ENCODE data around the gene ECSCR.
A peak's percentile ranks its signal among the peaks of the same experiment; 100 is the strongest.
"Not testable (repeated sequence)": the region's sequence is repeated elsewhere in the genome, so short reads cannot be mapped to it uniquely, and the experiment has no call there.

Gene ECSCR

GRCh38 chr5:139462586-139463276 is at the start of gene ECSCR:
Gene ECSCR (minus strand): TSS chr5:139462743. CDS start chr5:139462670, 73 bp downstream.
- DNase-seq, result no peak

- not testable (repeated sequence) for DNase-seq
Observed at GRCh38 chr5:139504722-139505121, 42.2 kb upstream of the ECSCR start.

- not testable (repeated sequence) for DNase-seq
Observed at GRCh38 chr5:139503879-139504278, 41.3 kb upstream of the ECSCR start.

GRCh38 chr5:139503036-139503817 is 40.7 kb upstream of the ECSCR start:
- not testable (repeated sequence) for DNase-seq

GRCh38 chr5:139501381-139501780 is 38.8 kb upstream of the ECSCR start:
- no peak for DNase-seq

GRCh38 chr5:139495638-139496435 is 33.3 kb upstream of the ECSCR start:
- DNase-seq, result no peak

GRCh38 chr5:139494832-139495231 is 32.3 kb upstream of the ECSCR start:
- no peak for DNase-seq

- no peak for DNase-seq
Observed at GRCh38 chr5:139494256-139494655, 31.7 kb upstream of the ECSCR start.

GRCh38 chr5:139492700-139493192 is 30.2 kb upstream of the ECSCR start:
- peak; percentile 39 for DNase-seq

- DNase-seq, result peak; percentile 32
Observed at GRCh38 chr5:139488260-139488659, 25.7 kb upstream of the ECSCR start.

- no peak for DNase-seq
Observed at GRCh38 chr5:139486201-139486600, 23.7 kb upstream of the ECSCR start.

GRCh38 chr5:139482890-139483208 is 20.3 kb upstream of the ECSCR start:
- not testable (repeated sequence) for DNase-seq

GRCh38 chr5:139482050-139482889 is 19.7 kb upstream of the ECSCR start, which contains the start of gene STING1:
Gene STING1 (minus strand): TSS chr5:139482758. CDS start chr5:139481704, 1,054 bp downstream.
- peak; percentile 81 for DNase-seq

- peak; percentile 55 for DNase-seq
Observed at GRCh38 chr5:139481580-139482049, 19.1 kb upstream of the ECSCR start.

- DNase-seq, result peak; percentile 78
Observed at GRCh38 chr5:139481122-139481533, 18.6 kb upstream of the ECSCR start.

GRCh38 chr5:139479729-139480128 is 17.2 kb upstream of the ECSCR start:
- not testable (repeated sequence) for DNase-seq

GRCh38 chr5:139478657-139479423 is 16.3 kb upstream of the ECSCR start:
- not testable (repeated sequence) for DNase-seq

GRCh38 chr5:139475865-139476617 is 13.5 kb upstream of the ECSCR start:
- no peak for DNase-seq

- peak; percentile 63 for DNase-seq
Observed at GRCh38 chr5:139474890-139475791, 12.6 kb upstream of the ECSCR start.
